ENCODE measurements around the gene RNF2. TPM values are rescaled to one million over a fixed set of nuclear protein-coding genes. Genes with fewer than 3 reads are reported as not detected.
"Not testable (repeated sequence)": the region's sequence is repeated elsewhere in the genome, so short reads cannot be mapped to it uniquely, and the experiment has no call there.

The RNF2 gene
- polyA plus RNA-seq, 3 donors, result 15.5 to 25.2 (median 19.3) TPM

GRCh38 chr1:185063719-185064118, 18.4 kb downstream of the RNF2 start:
- H3K4me3 ChIP-seq (replicated peaks in 1 of 3; ENCODE audit: low read depth in 2 of 3, low read length in 3 of 3), result no peak overlapping the region
- TF ChIP-seq, protein P1, sequence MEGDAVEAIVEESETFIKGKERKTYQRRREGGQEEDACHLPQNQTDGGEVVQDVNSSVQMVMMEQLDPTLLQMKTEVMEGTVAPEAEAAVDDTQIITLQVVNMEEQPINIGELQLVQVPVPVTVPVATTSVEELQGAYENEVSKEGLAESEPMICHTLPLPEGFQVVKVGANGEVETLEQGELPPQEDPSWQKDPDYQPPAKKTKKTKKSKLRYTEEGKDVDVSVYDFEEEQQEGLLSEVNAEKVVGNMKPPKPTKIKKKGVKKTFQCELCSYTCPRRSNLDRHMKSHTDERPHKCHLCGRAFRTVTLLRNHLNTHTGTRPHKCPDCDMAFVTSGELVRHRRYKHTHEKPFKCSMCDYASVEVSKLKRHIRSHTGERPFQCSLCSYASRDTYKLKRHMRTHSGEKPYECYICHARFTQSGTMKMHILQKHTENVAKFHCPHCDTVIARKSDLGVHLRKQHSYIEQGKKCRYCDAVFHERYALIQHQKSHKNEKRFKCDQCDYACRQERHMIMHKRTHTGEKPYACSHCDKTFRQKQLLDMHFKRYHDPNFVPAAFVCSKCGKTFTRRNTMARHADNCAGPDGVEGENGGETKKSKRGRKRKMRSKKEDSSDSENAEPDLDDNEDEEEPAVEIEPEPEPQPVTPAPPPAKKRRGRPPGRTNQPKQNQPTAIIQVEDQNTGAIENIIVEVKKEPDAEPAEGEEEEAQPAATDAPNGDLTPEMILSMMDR (IDR thresholded peaks at IDR 0.05), result no peak
- H3K79me2 ChIP-seq (ENCODE audit: insufficient read depth, low read length), result peaks cover 100% of the 10 kb centered on the region
- H2AFZ ChIP-seq (ENCODE audit: insufficient read depth, low read depth, low read length, poor library complexity, severe bottlenecking), result no peak overlapping the region
- peaks cover 25 to 47% of the 10 kb centered on the region in 2 donors for H3K4me1 ChIP-seq (ENCODE audit: control insufficient read depth in 1 of 2, insufficient read depth in 2 of 2, low read length in 2 of 2)
- Mint-ChIP-seq H3K36me3 (peaks cover 16 to 17% of the 10 kb centered on the region in 2 donors), H3K9me3 (peaks cover 0 to 5% (median 0%) of the 10 kb centered on the region in 7 donors), H3K4me3 (no peak overlapping the region), H3K27ac (peak overlapping the region in 3 of 7 donors; percentile 27 to 78 (median 60)), H3K27me3 (ENCODE audit: low read depth in 3 of 3) (no peaks in the 10 kb centered on the region), H3K4me1 (peaks cover 52% of the 10 kb centered on the region)
- H3K27me3 ChIP-seq (ENCODE audit: control insufficient read depth in 2 of 2, insufficient read depth in 2 of 2, low read length in 2 of 2), result no peaks in the 10 kb centered on the region
- no peak for DNase-seq
- H4K20me1 ChIP-seq (ENCODE audit: insufficient read depth, low read length), result peaks cover 100% of the 10 kb centered on the region
- WGBS (ENCODE audit: insufficient coverage), result 100% methylated on average over 1 of the region's 2 CpGs
- H3K9ac ChIP-seq (ENCODE audit: insufficient read depth, low read length, poor library complexity, severe bottlenecking), result no peak overlapping the region
- H3K36me3 ChIP-seq (replicated peaks in 1 of 2; ENCODE audit: control insufficient read depth in 1 of 2, insufficient read depth in 2 of 2, low read length in 2 of 2), result peaks cover 3 to 12% of the 10 kb centered on the region in 2 donors
- peak overlapping the region in 1 of 2 donors; percentile 49 for H3K27ac ChIP-seq (ENCODE audit: low read depth in 1 of 2, low read length in 2 of 2)
- H3K4me2 ChIP-seq (replicated peaks; ENCODE audit: extremely low read depth, low read length, poor library complexity, severe bottlenecking), result no peak overlapping the region
- no peaks in the 10 kb centered on the region for H3K9me3 ChIP-seq (replicated peaks in 1 of 2; ENCODE audit: control insufficient read depth in 1 of 2, insufficient read depth in 1 of 2, low read length in 2 of 2)
- intact Hi-C loops (cut with micrococcal nuclease), result no loop called here

DNA sequence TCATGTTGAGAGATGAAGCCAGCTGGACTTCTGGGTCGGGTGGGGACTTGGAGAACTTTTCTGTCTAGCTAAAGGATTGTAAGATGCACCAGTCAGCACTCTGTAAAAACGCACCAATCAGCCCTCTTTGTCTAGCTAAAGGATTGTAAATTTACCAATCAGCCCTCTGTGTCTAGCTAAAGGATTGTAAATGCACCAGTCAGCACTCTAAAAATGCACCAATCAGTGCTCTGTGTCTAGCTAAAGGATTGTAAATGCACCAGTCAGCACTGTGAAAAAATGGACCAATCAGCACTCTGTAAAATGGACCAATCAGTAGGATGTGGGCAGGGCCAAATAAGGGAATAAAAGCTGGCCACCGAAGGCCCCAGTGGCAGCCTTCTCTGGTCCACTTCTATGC, 19.6 kb downstream of the RNF2 start:
- Histone ChIP-seq H3K79me2 (ENCODE audit: insufficient read depth, low read length) (peaks cover 100% of the 10 kb centered on the region), H3K36me3 (replicated peaks in 1 of 2; ENCODE audit: control insufficient read depth in 1 of 2, insufficient read depth in 2 of 2, low read length in 2 of 2) (peaks cover 3 to 12% of the 10 kb centered on the region in 2 donors), H4K20me1 (ENCODE audit: insufficient read depth, low read length) (peaks cover 100% of the 10 kb centered on the region), H3K4me1 (ENCODE audit: control insufficient read depth in 1 of 2, insufficient read depth in 2 of 2, low read length in 2 of 2) (peaks cover 16 to 43% of the 10 kb centered on the region in 2 donors)
- WGBS (ENCODE audit: insufficient coverage), result 100% methylated on average over 2 of the region's 3 CpGs
- intact Hi-C loops (cut with micrococcal nuclease); H3K27me3 ChIP-seq (ENCODE audit: control insufficient read depth in 2 of 2, insufficient read depth in 2 of 2, low read length in 2 of 2); H3K9ac ChIP-seq (ENCODE audit: insufficient read depth, low read length, poor library complexity, severe bottlenecking); H3K27ac ChIP-seq (ENCODE audit: low read depth in 1 of 2, low read length in 2 of 2); H3K4me3 ChIP-seq (replicated peaks in 1 of 3; ENCODE audit: low read depth in 2 of 3, low read length in 3 of 3); H3K9me3 ChIP-seq (replicated peaks in 1 of 2; ENCODE audit: control insufficient read depth in 1 of 2, insufficient read depth in 1 of 2, low read length in 2 of 2); DNase-seq; H3K4me2 ChIP-seq (replicated peaks; ENCODE audit: extremely low read depth, low read length, poor library complexity, severe bottlenecking); H3K27me3 Mint-ChIP-seq (ENCODE audit: low read depth in 3 of 3); H2AFZ ChIP-seq (ENCODE audit: insufficient read depth, low read depth, low read length, poor library complexity, severe bottlenecking); H3K9me3 Mint-ChIP-seq; H3K4me3 Mint-ChIP-seq: not testable (repeated sequence)
- H3K27ac Mint-ChIP-seq, result peak overlapping the region in 1 of 7 donors; percentile 26
- peaks cover 18 to 19% of the 10 kb centered on the region in 2 donors for H3K36me3 Mint-ChIP-seq
- H3K4me1 Mint-ChIP-seq, result peaks cover 43% of the 10 kb centered on the region
